IMR-90 (cell line): ENCODE measurements around the gene ZYX. TPM values are rescaled to one million over a fixed set of nuclear protein-coding genes. Genes with fewer than 3 reads are reported as not detected.

Source experiments
- ATAC-seq: fragments of 200-7000 bp; cut with Tn5 transposase; 2 replicates; pipeline ENCODE4 v1.9.1; 2020; ENCODE audit warnings: low read depth, mild to moderate bottlenecking, moderate library complexity
- BruUV-seq: library from RNA; stranded (reverse); fragments of 400-500 nt; replicated peaks from 2 replicates; lab custom pipeline; 2021; lab: Mats Ljungman, UMichigan
- CTCF ChIA-PET: fragments of 300-600 bp; formaldehyde crosslinking; extraction: SDS; loops from one replicate; lab custom pipeline; 2021; ENCODE audit warnings: antibody characterized with exemption; lab: Yijun Ruan, JAX
- POLR2A ChIA-PET: fragments of 300-600 bp; sonication (Branson Sonifier 250); formaldehyde crosslinking; loops from one replicate; lab custom pipeline; 2022; ENCODE audit warnings: antibody characterized with exemption; ENCODE audit not compliant: unreplicated experiment; lab: Charles Lee
- DNase-seq: peaks from one replicate; pipeline ENCODE4 v3.0.0; 2013
- H2AFZ ChIP-seq: replicated peaks from 2 replicates; pipeline ENCODE3; 2013; ENCODE audit warnings: low read length, mild to moderate bottlenecking; ENCODE audit not compliant: poor library complexity
- H2AK5ac ChIP-seq: 2 replicates; pipeline ENCODE4 v1.6.1; 2013; ENCODE audit warnings: low read depth, low read length, inconsistent platforms
- H2AK9ac ChIP-seq: replicated peaks from 2 replicates; pipeline ENCODE3; 2013; ENCODE audit warnings: mild to moderate bottlenecking, low read depth, low read length, moderate library complexity; ENCODE audit not compliant: poor library complexity
- H2BK120ac ChIP-seq: 2 replicates; pipeline ENCODE4 v1.6.1; 2013; ENCODE audit warnings: low read depth, low read length, inconsistent platforms
- H2BK15ac ChIP-seq: 3 replicates; pipeline ENCODE4 v1.6.1; 2013; ENCODE audit warnings: low read depth, low read length, inconsistent platforms
- H2BK20ac ChIP-seq: 2 replicates; pipeline ENCODE4 v1.6.1; 2013; ENCODE audit warnings: low read depth, mild to moderate bottlenecking, inconsistent platforms, low read length, moderate library complexity
- H2BK5ac ChIP-seq: 2 replicates; pipeline ENCODE4 v1.6.1; 2013; ENCODE audit warnings: mild to moderate bottlenecking, low read depth, low read length, inconsistent platforms; ENCODE audit not compliant: poor library complexity, severe bottlenecking
- H3K14ac ChIP-seq: replicated peaks from 2 replicates; pipeline ENCODE4 v1.6.1; 2013; ENCODE audit warnings: low read depth, low read length, inconsistent platforms
- H3K18ac ChIP-seq: 2 replicates; pipeline ENCODE4 v1.6.1; 2013; ENCODE audit warnings: low read depth, low read length, control low read depth
- H3K23ac ChIP-seq: 2 replicates; pipeline ENCODE4 v1.6.1; 2013; ENCODE audit warnings: low read depth, low read length, inconsistent platforms
- H3K27ac ChIP-seq: 2 replicates; pipeline ENCODE4 v1.5.1; 2013; ENCODE audit warnings: mild to moderate bottlenecking, control low read depth, low read length; ENCODE audit not compliant: insufficient read depth
- H3K27me3 ChIP-seq: 2 replicates; pipeline ENCODE4 v1.6.1; 2013; ENCODE audit warnings: low read length; ENCODE audit not compliant: control insufficient read depth, insufficient read depth
- H3K36me3 ChIP-seq: 2 replicates; pipeline ENCODE4 v1.6.1; 2013; ENCODE audit warnings: low read length, mixed read lengths; ENCODE audit not compliant: control insufficient read depth, insufficient read depth
- H3K4ac ChIP-seq: 2 replicates; pipeline ENCODE4 v1.6.1; 2013; ENCODE audit warnings: low read depth, low read length, inconsistent platforms
- H3K4me1 ChIP-seq: 2 replicates; pipeline ENCODE4 v1.6.1; 2013; ENCODE audit warnings: low read length, mixed read lengths; ENCODE audit not compliant: control insufficient read depth, insufficient read depth
- H3K4me2 ChIP-seq: 2 replicates; pipeline ENCODE4 v1.6.1; 2013; ENCODE audit warnings: low read depth, mild to moderate bottlenecking, control low read depth, low read length, moderate library complexity
- H3K4me3 ChIP-seq: 2 replicates; pipeline ENCODE4 v1.5.1; 2013; ENCODE audit warnings: low read depth, mild to moderate bottlenecking, control low read depth, low read length, moderate library complexity; ENCODE audit not compliant: insufficient read depth
- H3K56ac ChIP-seq: 2 replicates; pipeline ENCODE4 v1.6.1; 2013; ENCODE audit warnings: low read length, inconsistent platforms; ENCODE audit not compliant: insufficient read depth; ENCODE audit errors: extremely low read depth
- H3K79me1 ChIP-seq, 2 experiments: 2 replicates each; pipeline ENCODE4 v1.6.1; 2013; ENCODE audit warnings: low read length in 2 of 2, inconsistent platforms in 1 of 2, low read depth in 1 of 2
- H3K9ac ChIP-seq: 2 replicates; pipeline ENCODE4 v1.6.1; 2013; ENCODE audit warnings: low read depth, low read length, control low read depth
- H3K9me1 ChIP-seq: 2 replicates; pipeline ENCODE4 v1.6.1; 2013; ENCODE audit warnings: low read length, inconsistent platforms; ENCODE audit not compliant: insufficient read depth
- H3K9me3 ChIP-seq: 2 replicates; pipeline ENCODE4 v1.6.1; 2013; ENCODE audit warnings: low read length; ENCODE audit not compliant: control insufficient read depth, insufficient read depth
- H4K20me1 ChIP-seq: 2 replicates; pipeline ENCODE4 v1.6.1; 2013; ENCODE audit warnings: low read length, inconsistent platforms; ENCODE audit not compliant: insufficient read depth
- H4K5ac ChIP-seq: 2 replicates; pipeline ENCODE4 v1.6.1; 2013; ENCODE audit warnings: mild to moderate bottlenecking, low read depth, low read length, control low read depth
- H4K8ac ChIP-seq, 2 experiments: 2 replicates each; pipeline ENCODE4 v1.6.1; 2013; ENCODE audit warnings: low read depth in 2 of 2, low read length in 2 of 2, control low read depth in 1 of 2, inconsistent platforms in 1 of 2
- H4K91ac ChIP-seq: 2 replicates; pipeline ENCODE4 v1.6.1; 2013; ENCODE audit warnings: low read depth, low read length, inconsistent platforms; ENCODE audit not compliant: insufficient read depth
- CHD1 ChIP-seq: IDR thresholded peaks from 2 replicates; pipeline ENCODE4 v1.6.1; 2012; ENCODE audit warnings: low read depth, low read length, improper control_type of control experiment
- RAD21 ChIP-seq: IDR thresholded peaks from 2 replicates; pipeline ENCODE4 v1.6.1; 2012; ENCODE audit warnings: low read length, improper control_type of control experiment
- RCOR1 ChIP-seq: IDR thresholded peaks from 2 replicates; pipeline ENCODE4 v1.6.1; 2012; ENCODE audit warnings: mild to moderate bottlenecking, low read length, improper control_type of control experiment; ENCODE audit not compliant: insufficient replicate concordance
- WGBS, 2 experiments: methylation state at CpG; one replicate each; pipeline versions ENCODE4 v1.1.5 to v1.1.7; 2013; ENCODE audit warnings: missing lambda C conversion rate in 2 of 2; ENCODE audit not compliant: insufficient read length in 1 of 2; ENCODE audit errors: extremely low coverage in 2 of 2; 5-methylcytosine and 5-hydroxymethylcytosine counted together
- dilution Hi-C: fragments of 300-500 bp; cut with HindIII; formaldehyde crosslinking; loops from one replicate; pipeline ENCODE4 v1.14.3; 2018; ENCODE audit warnings: low sequenced_read_pairs; ENCODE audit not compliant: unreplicated experiment
- in situ Hi-C: fragments of 300-500 bp; cut with MboI; formaldehyde crosslinking; loops from 3 replicates; pipeline ENCODE4 v1.14.3; 2019; ENCODE audit warnings: low sequenced_read_pairs, inconsistent platforms, mixed read lengths
- intact Hi-C: fragments of 100-400 bp; cut with micrococcal nuclease; formaldehyde crosslinking; loops from 2 replicates; pipeline ENCODE4 v1.10.0; 2022
- polyA plus RNA-seq, 3 experiments: library from polyadenylated mRNA; depleted of rRNA; stranded (reverse); fragments of >200 nt; gene quantifications; 2 replicates each; pipeline ENCODE4 v1.2.3, GENCODE V29; 2012; ENCODE audit warnings: low replicate concordance in 1 of 3
- total RNA-seq: library from RNA; depleted of rRNA; stranded (reverse); fragments of >200 nt; gene quantifications from 2 replicates; pipeline ENCODE4 v1.2.3, GENCODE V29; 2012
- TF ChIP-seq, protein P1 (sequence below): fragments of 150-350 bp; IDR thresholded peaks from 2 replicates; pipeline ENCODE4 v1.6.1; 2017; ENCODE audit warnings: mild to moderate bottlenecking, antibody characterized with exemption, low read length, low read depth

The ZYX gene
- total and polyA plus RNA-seq, 2 of the 4 experiments (the other 2 are of a cell fraction), result 22.6 to 334 TPM

DNA sequence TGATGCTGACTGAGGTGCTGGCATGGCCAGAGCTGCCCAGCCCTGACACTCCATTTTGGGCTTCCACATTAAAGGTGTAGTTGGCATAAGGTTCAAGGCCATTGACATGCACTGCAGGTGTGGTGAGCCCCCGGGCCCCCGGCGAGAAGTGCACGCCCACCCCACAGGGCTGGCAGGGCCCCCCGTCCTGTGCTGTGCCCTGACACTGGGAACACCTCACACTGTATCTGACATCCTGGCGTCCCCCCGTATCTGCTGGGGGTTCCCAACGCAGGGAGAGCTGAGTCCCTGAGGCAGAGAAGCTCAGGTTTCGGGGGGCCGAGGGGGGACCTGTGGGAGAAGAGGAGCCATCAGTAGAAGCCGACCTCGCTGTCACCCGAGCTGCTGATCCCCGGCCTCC, 17.5 kb downstream of the ZYX start:
- TF ChIP-seq RCOR1 (no peak), CHD1 (no peak), RAD21 (no peak)
- TF ChIP-seq, protein P1, sequence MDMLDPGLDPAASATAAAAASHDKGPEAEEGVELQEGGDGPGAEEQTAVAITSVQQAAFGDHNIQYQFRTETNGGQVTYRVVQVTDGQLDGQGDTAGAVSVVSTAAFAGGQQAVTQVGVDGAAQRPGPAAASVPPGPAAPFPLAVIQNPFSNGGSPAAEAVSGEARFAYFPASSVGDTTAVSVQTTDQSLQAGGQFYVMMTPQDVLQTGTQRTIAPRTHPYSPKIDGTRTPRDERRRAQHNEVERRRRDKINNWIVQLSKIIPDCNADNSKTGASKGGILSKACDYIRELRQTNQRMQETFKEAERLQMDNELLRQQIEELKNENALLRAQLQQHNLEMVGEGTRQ, result no peak
- no peak overlapping the region for H2BK120ac ChIP-seq
- no peak for DNase-seq
- POLR2A ChIA-PET, result no interaction called here
- no peak overlapping the region for H2BK20ac ChIP-seq
- ATAC-seq, result no peak
- in situ Hi-C loops (no loop called here), dilution Hi-C loops (no loop called here), intact Hi-C loops (no loop called here)
- H4K5ac ChIP-seq, result no peak overlapping the region
- WGBS, 2 experiments, result 96% methylated on average over 3 of the region's 14 CpGs; no CpG with 5 or more reads in 1 of the 2 experiments
- H4K20me1 ChIP-seq, result peaks cover 6% of the 10 kb centered on the region; the same call in 1 of the 2 replicates
- peaks cover 11% of the 10 kb centered on the region; the same call in 1 of the 2 replicates for H3K9me1 ChIP-seq
- H2AFZ ChIP-seq, result no peak overlapping the region
- peaks cover 3% of the 10 kb centered on the region; the same call in 1 of the 2 replicates for H3K4me1 ChIP-seq
- H2AK9ac ChIP-seq, result no peak overlapping the region
- H3K4ac ChIP-seq, result no peak overlapping the region
- BruUV-seq, result no TSS peak
- no peak overlapping the region for H2AK5ac ChIP-seq
- no peak overlapping the region for H3K23ac ChIP-seq
- H4K91ac ChIP-seq, result no peak overlapping the region
- H3K56ac ChIP-seq, result no peak overlapping the region
- no peak overlapping the region for H4K8ac ChIP-seq
- CTCF ChIA-PET, result no interaction called here
- H3K4me3 ChIP-seq, result no peak overlapping the region
- no peak overlapping the region for H3K27ac ChIP-seq
- H2BK5ac ChIP-seq, result no peak overlapping the region
- no peak overlapping the region for H3K9ac ChIP-seq
- H2BK15ac ChIP-seq, result no peak overlapping the region
- H3K27me3 ChIP-seq, result peaks cover 10% of the 10 kb centered on the region
- H3K14ac ChIP-seq, result no peak overlapping the region
- no peaks in the 10 kb centered on the region for H3K9me3 ChIP-seq
- no peak overlapping the region for H3K18ac ChIP-seq
- no peak overlapping the region for H3K4me2 ChIP-seq
- no peaks in the 10 kb centered on the region; the same call in 1 of the 2 replicates for H3K36me3 ChIP-seq
- peaks cover 0 to 2% of the 10 kb centered on the region in 2 experiments; a peak in 1 of 4 replicates for H3K79me1 ChIP-seq
